Inferior parietal cortex (tissue), 1 donor: ENCODE results near the gene IL23A.

ENCODE experiments used
- DNase-seq: peaks from one replicate; pipeline ENCODE4 v3.0.0-alpha.2; 2016; ENCODE audit errors: extremely low spot score

IL23A gene

DNA sequence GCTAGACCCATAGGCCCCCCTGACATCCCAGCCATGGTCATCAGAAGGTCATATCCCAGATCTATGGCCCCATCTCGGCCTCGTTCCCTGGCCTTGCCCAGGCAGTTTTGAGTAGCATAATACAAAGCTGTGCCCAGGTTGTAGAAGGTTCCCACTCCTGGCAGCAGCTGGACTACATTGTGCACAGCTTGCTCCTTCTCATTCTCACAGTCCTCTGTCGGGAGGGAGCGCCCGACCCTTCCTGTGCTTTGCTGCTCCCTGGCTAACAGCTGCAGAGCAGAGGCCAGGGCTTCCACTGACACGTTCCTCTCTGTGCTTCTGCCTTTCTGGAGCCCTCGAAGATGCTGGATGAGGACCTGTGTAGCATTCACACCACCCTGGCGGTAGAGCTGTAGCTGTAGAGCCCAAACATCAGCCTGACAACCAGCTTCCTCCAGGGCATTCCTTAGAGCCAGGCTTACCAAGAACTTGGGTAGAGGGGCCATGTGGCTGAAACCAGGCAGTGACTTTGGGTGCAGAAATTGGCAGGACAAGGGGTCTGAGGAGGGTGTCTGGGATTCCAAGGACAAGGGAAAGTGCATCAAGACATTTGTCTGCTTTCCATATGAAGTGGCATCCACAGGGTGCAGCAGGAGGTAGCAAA, 22.9 kb downstream of the IL23A start:
- DNase-seq: no peak

DNA sequence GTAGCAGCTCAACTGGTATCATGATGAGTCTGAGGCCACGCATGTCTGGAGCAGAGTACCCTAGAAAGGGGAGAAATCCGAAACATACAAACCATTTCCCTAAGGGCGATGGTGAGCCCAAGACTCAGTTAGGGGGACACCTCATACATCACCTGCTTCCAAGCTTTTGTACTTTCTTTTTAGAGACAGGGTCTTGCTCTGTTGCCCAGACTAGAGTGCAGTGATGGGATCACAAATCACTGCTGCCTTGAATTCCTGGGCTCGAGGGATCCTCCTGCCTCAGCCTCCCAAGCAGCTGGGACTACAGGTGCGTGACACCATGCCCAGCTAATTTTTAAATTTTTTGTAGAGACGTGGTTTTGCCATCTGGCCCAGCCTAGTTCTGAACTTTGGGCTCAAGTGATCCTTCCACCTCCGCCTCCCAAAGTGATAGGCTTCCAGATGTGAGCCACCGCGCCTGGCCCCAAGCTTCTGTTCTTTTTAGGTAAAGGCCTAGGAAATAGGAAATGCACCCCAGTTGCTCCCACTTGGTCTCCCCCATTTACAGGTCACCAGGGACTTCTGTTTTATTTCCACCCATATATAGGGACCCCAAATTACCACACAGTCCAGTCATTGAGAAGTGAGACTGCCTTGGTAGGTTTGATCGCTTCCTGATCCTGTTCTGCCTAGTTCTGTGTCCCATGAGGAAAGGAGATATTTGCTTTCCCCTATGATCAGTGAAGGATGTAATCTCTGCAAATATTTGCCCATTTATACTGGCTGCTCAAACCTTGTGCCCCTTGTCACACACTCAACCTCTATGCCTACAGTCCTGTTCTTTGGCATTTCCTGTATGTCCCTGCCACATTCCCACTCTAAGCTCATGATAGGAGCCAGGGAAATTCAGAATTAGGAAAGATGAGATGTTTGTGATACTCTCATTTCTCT, 23.7 kb downstream of the IL23A start, which contains the start of gene APOF:
TSS of gene APOF (minus strand) at position 728 of the 930 bp plus-strand sequence. CDS start at position 616, 112 bp downstream.
- DNase-seq: no peak

DNA sequence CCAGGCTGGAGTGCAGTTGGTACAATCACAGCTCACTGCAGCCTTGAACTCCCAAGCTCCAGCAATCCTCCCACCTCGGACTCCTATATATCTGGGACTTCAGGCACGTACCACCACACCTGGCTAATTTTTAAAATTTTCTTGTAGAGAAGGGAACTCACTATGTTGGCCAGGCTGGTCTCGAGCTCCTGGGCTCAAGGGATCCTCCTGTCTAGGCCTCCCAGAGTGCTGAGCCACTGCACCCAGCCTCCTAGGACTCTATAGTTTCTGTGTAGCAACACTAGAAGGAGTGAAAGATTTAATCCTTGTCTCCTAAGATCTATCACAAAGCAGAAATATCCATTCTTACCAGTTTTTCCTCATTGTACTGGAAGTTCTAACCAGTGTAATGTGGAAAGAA, 28.3 kb downstream of the IL23A start:
- no peak for DNase-seq

DNA sequence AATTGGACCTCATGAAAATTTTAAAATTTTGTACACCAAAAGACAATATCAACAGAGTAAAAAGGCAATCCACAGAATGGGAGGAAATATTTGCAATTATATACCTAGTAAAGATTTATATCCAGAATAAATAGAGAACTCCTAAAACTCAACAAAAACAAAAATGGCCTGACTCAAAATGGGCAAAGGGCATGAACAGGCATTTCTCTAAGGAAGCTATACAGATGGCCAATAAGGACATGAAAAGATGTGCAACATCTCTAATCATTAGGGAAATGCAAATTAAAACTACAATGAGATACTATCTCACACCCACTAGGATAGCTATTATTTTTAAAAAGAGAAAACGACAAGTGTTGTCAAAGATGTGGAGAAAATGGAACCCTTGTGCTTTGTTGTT, 34.8 kb downstream of the IL23A start:
- no peak for DNase-seq

DNA sequence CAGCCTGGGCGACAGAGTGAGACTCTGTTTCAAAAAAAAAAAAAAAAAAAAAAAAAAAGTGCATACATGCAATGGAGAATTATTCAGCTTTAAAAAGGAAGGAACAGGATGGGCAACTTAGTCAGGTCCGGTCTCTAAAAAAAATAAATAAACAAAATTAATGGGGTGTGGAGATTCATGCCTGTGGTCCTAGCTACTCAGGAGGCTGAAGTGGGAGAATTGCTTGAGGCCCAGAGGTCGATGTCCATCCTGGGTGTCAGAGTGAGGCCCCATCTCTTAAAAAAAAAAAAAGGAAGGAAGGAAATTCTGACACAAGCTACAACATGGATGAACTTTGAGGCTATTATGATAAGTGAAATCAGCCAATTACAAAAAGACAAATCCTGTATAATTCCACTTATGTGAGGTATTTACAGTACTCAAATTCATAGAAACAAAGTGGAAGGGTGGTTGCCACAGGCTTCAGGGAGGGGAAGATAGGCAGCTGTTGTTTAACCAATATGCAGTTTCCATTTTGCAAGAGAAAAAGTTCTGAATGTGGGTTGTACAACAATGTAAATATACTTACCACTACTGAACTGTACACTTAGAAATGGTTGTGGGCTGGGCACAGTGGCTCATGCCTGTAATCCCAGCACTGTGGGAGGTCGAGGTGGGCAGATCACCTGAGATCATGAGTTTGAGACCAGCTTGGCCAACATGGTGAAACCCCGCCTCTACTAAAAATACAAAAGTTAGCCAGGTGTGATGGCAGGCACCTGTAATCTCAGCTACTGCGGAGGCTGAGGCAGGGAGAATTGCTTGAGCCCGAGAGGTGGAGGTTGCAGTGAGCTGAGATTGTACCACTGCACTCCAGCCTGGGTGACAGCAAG, 36.3 kb downstream of the IL23A start:
- no peak for DNase-seq

DNA sequence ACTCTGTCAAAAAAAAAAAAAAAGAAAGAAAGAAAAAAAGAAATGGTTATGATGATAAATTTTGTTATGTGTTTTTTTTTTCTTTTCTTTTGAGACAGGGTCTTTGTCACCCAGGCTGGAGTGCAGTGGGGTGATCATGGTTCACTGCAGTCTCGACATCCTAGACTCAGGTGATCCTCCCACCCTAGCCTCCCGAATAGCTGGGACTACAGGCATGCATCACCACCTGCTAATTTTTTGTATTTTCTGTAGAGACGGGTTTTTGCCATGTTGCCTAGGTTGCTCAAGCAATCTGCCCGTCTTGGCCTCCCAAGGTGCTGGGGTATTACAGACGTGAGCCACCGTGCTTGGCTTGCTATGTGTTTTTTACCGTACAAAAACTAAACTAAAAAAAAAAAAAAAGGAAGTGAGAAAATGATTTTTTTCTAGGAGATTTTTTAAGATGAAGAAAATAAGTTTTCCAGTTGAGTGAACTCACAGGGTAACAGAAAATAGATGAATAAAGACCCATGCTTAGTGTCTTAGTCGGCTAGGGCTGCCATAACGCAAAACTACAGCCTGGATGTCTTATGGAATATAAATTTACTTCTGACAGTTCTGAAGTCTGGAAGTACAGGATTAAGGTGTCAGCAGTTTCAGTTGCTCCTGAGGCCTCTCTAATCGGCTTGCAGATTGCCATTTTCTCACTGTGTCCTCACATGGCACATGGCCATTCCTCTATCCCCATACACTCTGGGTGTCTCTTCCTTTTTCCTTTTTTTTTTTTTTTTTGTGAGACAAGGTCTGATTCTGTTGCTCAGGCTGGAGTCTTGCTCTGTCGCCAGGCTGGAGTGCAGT, 37.1 kb downstream of the IL23A start:
- no peak for DNase-seq

DNA sequence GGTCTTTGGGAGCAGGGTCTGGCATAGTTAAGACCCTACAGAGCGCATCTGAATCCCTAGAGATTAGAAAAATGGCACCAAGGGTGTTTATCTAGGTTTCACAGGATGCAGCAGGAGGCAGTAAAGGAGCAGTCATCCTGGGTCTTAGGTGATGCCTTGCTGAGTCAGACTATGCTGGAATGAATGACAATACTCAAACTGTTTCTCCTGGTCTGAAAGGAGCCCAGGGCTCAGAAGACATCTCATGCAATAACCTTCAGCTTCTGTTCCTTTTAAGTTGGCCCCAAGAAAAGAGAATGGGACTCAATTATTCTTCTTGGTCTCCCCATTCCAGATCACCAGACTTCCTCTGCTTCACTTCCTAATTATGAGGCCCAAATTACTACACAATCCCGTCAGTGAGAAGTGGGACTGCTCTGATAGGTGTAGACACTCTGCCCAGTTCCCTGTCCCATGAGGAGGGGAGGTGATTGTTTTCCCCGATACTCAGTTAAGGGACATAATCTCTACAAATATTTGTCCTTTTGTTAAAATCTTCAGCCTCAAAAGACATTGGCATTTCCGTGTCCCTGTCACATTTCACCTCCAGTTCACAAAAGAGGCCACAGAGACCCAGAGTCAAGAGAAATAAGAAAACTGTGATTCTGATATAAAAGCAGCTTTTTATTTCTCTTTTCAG, 38.8 kb downstream of the IL23A start:
- DNase-seq: no peak

DNA sequence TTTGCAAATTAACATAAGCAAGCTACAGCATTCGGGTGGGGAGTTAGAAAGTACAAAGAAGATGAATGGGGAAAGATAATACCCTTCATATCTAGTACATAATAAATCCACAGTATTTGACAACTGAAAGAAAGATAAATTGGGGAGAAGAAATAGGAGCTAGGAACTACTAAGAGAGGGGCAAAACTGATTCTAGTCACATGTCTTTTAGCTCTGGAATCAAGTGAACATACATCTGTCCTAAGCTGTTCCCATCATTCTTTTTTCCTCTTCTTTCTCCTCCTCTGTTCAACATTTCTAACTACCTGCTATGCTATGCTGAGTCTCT, 39.3 kb downstream of the IL23A start:
- no peak for DNase-seq

DNA sequence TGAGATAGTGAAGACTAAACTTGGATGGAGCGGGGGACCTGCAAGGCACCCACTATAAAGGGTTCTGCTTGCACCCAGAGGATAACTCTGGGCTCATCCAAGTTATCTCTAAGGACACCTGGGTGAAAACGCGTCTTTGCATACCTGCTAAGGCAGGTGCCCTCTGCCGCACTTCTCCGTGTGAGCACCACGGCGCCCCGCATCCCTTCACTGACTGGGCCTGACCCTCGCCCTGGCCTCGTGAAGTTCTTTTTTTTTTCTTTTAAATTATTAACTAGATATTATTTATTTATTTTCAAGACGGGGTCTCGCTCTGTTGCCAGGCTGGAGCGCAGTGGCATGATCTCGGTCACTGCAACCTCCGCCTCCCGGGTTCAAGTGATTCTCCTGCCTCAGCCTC, 43.9 kb downstream of the IL23A start:
- DNase-seq: no peak

DNA sequence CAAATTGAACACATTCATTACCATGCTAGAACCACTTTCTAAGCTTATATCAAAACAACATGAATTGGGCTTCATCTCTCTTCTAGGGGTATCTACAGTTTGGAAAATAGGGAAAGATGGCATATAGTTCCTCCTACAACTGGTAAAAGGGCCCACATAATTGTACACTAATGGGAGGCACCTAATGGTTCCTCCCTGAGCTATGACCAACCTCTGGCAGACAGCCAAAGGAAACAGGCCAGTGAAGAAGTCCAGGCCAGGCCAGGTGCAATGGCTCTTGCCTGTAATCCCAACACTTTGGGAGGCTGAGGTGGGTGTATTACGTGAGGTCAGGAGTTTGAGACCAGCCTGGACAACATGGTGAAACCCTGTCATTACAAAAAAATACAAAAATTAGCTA, 47.2 kb downstream of the IL23A start:
- DNase-seq: no peak

DNA sequence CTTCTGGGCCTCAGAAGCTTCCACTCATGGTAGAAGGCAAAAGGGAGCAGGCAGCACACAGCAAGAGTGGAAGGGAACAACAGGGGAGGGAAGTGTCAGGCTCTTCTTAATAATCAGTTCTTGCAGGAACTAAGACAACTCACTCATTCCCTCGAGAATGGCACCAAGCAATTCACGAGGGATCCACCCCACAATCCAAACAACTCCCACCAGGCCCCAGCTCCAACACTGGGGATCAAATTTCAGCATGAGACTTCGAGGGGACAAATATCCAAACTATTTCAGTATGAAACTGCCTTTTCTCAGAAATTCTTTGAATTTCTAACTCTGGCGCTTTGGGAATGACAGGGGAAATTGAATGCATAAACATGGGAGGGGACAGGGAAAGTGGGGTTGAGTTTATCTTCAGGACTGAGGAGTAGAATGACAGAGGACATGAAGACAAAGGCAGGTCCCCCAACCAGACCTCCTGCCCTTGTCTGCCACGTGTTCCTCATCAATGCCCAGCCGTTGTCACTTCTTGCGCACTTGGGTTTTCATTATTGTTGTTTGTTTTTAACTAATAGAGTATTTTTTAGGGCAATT, 48.6 kb downstream of the IL23A start:
- no peak for DNase-seq

DNA sequence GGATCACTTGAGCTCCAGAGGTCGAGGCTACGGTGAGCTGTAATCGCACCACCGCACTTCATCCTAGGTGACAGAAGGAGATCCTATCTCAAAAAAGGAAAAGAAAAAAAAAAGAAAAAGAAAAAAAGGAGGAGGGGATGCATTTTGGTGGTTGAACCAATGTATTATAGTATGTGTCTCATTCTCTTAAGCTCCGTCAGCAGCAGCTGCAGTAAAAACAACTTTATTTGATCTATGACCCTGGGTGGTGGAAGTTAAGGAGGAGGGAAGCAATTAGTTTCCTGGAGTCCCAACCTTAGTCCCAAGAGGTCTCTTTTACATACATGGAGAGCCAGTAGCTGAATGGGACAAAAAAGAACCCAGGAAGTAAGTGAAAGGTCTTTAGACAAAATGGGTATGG, 50.7 kb downstream of the IL23A start:
- no peak for DNase-seq
